Stimulated activated CD4-positive, alpha-beta T cell treated with anti-CD3 and anti-CD28 coated beads, TNF-alpha, amount 100 ng/mL, for 1 hour (primary cell): ENCODE results near the gene CFAP46.
"Not testable (repeated sequence)": the region's sequence is repeated elsewhere in the genome, so short reads cannot be mapped to it uniquely, and the experiment has no call there.

Experiments
- DNase-seq, 3 donors: peaks; one replicate each; pipeline ENCODE4 v3.0.0-alpha.2; 2020; ENCODE audit warnings: low read depth in 3 of 3, low spot score in 1 of 3

CFAP46 gene

DNA sequence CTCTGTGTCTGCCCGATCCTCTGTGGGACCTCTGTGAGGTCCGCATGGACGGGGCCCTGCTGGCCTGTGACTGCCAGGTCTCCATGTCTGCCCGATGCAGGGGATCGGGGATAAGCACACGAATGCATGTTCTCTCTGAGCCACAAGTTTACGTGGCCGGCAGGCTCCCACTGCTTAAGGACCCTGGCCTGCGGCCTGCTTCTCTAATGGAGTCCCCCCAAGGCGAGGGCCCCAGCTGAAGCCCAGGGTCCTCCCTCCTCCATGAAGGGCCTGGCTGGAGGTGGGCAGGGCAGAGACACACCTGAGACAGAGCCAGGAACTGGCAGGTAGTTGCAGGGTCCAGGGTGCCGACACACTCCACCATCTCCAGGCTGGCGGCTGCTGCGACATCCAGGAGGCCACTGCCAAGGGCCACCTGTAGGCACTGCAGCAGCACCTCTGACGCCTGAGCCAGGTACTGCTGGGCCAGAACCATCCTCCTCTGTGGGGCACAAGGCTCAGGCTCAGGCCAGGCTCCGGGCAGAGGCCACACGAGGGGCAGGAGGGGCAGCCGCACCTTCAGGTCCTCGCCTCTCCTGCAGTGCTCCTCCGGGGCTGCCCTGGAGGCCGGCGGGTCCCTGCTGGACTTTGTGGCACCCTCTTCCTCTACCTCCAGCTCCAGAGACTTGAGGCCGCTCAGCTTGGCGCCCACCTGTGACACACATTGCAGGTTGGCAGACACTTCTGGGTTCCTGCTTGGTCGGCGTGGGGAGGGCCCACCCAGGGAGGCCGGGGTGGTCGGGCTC, 95.5 kb downstream of the CFAP46 start:
- no peak for DNase-seq

DNA sequence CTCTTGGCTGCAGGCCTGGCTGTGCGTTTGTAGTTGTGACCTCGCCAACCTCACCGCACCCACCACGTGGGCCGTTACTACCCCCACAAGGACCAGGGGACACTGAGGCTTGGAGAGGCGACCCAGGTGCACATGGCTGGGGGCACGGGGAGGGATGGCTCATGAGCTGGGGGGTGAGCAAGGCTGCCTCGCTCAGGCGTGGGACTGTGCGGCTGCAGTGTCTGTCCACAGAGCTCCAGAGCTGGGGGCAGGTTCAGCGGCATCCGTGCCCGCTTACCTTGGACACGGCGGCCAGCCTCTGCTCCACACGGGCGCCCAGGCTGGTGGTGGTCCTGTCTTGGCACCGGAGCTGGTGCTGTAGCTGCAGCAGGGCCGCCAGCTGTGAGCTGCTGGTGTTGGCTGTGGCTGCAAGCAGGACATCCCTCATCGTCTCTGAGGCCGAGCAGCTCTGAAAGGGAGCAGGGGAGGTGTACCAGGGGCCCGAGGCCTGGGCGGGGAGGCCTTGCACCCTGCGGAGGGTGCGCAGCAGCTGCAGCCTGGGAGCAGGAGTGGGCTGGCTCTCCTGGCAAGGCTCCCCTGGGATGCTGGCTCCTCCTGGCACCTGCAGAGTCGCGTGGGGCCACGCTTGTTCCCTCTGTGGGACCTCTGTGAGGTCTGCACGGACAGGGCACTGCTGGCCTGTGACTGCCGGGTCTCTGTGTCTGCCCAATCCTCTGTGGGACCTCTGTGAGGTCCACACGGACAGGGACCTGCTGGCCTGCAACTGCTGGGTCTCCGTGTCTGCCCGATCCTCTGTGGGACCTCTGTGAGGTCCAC, 96.4 kb downstream of the CFAP46 start:
- no peak for DNase-seq

DNA sequence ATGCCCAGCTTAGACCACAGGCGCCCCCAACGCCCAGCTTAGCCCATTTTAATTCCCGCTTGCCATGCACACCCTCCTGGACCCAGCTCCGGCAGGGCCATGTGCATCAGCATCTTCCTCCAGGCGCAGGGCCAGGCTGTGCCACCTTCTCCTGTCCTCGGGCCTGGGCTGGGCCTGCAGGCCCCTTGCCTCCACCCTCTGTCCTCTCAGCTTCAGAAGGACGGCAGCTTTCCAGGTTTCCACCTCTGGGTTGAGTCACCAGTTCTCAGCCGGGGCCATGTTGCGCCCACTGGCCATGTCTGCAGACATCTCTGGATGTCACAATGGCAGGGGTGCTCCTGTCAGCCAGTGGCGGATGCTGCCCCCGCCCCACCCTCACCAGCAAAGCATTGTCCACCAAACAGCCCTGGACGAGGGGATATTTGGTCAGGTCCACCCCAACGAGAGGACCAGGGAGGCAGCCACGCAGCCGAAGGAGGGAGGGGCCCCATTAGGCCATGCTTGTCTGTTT, 97.3 kb downstream of the CFAP46 start:
- no peak for DNase-seq

DNA sequence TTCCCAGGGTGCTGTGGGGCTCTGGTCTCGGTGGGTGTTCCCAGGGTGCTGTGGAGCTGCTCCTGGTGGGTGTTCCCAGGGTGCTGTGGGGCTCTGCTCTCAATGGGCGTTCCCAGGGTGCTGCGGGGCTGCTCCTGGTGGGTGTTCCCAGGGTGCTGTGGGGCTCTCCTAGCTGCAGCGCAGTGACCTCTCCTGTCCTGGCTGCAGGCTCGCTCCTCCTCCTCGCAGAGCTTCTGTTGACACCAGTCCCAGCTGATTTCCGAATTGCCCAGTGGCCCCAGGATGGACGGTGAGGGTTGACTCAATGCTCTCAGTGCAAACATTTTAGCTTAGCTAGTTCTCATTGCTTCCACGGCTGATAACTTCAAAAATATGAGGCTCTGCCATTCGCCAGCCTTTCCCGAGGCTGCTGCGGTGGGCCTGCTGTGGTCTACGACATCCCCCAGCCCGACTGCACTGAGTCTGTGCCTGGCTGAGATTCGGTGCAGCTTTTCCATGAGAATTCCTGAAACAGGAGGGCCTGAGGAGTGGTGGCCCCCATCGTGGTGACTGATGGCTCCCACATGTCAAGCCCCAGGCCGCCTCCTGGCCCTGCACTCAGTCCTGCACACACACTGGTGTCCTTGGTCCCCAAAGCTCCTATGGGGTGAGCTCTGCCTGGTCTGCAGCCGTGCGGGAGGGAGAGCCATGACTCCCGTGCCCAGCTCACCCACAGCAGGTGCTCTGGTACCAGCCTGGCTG, 98.1 kb downstream of the CFAP46 start:
- no peak for DNase-seq

DNA sequence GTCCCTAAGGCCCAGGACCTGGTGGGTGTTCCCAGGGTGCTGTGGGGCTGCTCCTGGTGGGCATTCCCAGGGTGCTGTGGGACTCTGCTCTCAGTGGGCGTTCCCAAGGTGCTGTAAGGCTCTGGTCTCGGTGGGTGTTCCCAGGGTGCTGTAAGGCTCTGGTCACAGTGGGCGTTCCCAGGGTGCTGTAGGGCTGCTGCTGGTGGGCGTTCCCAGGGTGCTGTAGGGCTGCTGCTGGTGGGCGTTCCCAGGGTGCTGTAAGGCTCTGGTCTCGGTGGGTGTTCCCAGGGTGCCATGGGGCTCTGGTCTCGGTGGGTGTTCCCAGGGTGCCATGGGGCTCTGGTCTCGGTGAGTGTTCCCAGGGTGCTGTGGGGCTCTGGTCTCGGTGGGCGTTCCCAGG, 99.1 kb downstream of the CFAP46 start:
- not testable (repeated sequence) for DNase-seq

DNA sequence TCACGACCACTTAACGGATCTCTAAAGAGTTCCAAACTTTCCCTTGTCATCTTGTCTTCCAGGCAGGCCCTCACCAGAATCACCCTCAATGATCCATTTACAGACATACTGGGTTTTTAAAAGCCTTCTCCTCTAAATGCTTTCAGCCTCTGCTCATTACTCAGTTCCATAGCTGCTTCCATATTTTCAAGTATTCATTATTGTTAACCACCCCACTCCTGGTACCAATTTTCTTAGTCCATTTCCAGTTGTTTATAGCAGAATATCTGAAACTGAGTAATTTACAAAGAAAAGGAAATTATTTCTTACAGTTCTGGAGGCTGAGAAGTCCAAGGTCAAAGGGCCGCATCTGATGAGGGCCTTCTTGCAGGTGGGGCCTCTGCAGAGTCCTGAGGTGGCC, 100.0 kb downstream of the CFAP46 start:
- no peak for DNase-seq

DNA sequence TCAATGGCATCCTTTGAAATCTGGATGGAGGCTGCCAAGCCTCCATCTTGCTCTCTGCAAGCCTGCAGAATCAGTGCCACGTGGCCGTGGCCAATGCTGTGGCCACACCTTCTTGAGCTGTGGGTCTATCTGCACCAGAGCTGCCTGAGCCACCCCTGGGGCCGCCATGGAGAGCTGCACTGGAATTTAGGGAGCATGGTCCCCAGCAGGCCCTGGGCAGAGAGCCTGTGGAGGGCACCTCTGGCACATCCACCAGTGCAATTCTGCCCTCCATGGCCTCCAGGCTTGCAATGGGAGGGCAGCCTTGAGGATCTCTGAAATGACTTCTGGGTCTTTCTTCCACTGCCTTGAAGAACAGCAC, 100.8 kb downstream of the CFAP46 start:
- no peak for DNase-seq

DNA sequence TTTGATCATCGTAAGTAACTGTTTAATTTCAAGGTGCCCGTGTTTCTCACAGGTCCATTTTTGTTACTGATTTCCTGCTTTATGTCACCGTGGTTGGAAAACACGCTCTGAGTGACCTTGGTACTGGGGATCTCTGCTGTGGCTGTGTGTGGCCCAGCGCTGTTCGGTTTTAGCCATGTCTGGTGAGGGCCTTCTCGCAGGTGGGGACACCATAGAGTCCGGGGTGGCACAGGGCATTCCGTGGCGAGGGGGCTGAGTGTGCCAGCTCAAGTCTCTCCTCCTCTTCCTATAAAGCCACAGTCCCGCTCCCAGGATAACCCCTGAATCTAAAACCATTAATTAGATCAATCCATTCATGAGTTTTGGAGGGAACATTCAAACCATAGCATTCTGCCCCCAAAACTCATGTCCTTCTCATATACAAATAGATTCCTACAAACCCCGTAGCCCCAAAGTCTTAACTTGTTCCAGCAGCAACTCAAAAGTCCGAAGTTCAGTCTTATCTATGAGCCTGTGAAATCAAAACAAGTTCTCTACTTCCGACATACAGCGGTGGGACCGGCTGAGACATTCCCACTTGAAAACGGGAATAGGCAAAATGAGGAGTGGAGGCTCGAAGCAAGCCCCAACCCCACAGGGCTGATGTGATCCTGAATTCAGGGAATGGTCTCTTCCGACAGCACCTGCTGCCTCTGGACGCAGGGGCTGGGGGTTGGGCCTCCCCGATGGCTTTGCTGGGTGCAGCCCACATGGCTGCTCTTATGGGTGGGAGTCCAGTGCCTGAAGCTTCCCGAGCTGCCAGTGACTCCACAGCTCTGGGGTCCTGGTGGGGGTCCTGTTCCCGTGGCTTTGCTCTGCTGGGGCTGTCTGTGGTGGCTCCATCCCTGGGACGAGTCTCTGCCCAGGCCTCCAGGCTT, 101.4 kb downstream of the CFAP46 start:
- DNase-seq, result no peak

DNA sequence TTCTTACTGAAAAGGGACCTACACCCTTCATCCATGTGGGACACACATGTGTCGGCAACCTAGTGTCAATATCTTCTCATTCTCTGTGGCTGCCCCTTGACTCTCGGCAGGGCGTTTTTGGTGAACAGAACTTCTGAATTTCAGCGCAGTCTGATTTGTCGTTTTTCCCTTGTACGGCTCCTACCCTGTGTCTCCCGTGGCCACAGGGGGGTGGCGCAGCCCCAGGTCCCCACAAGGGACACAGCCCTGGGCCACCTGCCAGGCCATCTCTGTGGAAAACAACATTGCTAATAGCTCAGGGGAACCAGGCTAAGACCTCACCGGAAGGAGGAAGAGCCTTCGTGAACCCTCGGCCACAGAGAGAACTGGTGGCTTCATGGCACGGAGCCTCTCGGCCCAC, 103.3 kb downstream of the CFAP46 start:
- DNase-seq, result no peak

DNA sequence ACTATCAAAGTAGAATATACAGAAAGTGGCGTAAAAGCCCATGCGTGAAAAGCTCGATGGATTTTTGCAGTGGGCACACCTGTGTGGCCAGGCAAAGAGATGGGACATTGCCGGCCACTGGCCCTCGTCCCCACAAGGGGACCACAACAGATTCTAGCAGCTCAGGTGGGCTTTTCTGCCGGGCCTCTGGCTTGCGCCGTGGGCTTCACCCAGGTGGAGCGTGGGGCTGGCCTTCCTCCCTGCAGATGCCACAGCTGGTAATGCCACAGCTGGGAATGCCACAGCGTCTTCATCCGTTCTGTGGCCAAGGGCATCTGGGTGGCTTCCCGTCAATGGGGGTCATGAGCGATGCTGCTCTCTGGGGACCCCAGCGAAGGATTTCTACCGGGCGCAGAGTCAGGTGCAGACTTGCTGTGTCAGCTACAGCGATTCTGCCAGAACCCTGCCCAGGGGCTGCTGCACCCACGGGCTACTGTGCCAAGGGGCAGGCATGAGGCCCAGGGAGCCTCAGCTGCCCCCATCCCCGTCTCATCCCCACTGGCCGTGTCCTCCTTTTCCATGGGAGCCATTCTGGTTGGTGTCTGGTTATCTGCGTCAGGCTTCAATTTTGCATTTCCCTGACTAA, 103.9 kb downstream of the CFAP46 start:
- no peak for DNase-seq

DNA sequence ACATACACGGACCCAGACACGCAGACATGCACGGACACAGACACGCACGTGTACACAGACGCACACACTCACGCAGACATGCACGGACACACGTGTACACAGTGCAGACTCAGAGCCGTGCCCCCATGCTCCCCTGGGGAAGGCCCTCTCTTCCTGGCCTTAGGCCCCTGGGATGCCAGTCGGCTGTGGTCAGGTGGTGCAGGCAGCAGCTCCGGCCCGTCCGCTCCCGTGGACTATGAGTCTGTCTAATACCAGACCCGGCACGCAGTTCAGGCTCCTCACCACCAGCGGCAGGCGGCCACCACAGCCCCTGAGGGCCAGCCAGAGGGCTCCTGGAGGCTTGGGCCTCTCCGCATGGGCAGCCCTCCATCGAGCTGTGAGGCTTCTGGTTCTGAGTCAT, 104.5 kb downstream of the CFAP46 start:
- no peak for DNase-seq

DNA sequence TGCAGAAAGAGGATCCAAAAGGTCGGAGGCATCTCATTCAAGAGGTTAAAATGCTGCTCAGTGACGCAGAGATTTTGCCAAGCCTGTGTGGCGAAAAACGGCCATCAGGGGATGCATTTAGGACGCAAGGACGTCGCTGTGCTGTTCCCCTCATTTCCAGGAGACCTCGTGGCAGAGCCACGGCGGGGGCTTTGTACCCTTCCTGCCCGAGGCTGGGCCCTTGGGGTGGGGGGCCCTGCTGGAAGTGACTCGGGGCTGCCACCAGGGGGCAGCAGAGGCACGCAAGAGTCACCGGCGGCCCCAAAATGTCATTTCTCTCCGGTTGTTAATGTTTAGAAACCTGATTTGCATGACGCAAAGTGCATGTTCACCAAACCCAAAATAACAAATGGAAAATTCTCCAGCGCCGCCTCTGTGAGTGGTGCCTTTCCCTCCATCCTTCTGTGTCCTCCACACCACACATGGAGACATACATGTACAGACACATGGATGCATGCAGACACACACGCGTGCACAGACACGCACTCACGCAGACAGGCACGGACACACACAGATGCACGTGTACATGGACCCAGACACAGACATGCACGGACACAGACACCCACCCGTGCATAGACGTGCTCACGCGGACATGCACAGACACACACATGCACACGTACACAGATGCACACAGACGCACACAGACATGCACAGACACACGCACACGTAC, 105.4 kb downstream of the CFAP46 start:
- peak in 2 of 3 donors; percentile 8 to 45 for DNase-seq

DNA sequence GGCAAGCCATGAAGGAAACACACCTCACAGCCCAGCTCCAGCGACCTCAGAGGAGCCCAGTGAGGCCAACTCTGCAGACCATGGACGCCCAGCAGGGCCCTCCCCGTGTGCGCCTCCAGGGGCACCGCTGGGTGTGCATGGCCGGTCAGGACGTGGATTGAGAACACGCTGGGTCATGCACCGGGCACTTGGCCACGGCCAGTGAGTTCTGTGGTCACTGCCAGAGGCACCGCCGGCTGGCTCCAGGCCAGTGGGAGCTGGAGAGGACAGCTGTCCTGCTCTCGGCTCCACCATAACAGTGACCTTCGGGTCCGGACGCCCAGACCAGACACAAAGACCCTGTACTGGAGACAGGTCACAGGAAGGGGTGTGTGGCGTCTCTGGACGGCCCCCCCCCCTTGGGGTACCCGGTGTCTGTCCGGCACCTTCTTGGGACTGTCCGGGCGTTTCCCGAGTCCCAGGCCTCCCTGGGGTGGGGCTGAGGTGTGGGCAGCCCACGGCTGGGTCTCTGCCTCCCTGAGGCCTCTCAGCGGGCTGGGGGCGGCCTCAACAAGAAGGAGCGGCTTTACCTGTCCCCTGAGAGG, 106.0 kb downstream of the CFAP46 start:
- DNase-seq, result no peak

DNA sequence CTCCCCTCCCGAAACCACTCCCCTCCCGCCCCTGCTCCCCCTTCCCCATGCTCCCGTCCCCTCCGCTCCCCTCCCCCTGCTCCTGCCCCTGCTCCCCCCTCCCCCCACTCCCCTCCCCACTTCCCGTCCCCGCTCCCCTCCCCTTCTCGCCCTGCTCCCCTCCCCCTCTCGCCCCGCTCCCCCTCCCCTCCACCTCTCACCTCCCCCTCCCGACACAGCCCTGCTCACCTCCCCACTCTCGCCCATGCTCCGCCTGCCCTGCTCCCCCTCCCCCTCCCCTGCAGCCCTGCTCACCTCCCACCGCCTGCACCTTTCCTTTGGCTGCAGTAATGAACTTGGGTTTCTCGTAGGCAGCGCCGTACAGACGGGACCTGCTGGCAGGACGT, 106.5 kb downstream of the CFAP46 start:
- DNase-seq, result no peak

DNA sequence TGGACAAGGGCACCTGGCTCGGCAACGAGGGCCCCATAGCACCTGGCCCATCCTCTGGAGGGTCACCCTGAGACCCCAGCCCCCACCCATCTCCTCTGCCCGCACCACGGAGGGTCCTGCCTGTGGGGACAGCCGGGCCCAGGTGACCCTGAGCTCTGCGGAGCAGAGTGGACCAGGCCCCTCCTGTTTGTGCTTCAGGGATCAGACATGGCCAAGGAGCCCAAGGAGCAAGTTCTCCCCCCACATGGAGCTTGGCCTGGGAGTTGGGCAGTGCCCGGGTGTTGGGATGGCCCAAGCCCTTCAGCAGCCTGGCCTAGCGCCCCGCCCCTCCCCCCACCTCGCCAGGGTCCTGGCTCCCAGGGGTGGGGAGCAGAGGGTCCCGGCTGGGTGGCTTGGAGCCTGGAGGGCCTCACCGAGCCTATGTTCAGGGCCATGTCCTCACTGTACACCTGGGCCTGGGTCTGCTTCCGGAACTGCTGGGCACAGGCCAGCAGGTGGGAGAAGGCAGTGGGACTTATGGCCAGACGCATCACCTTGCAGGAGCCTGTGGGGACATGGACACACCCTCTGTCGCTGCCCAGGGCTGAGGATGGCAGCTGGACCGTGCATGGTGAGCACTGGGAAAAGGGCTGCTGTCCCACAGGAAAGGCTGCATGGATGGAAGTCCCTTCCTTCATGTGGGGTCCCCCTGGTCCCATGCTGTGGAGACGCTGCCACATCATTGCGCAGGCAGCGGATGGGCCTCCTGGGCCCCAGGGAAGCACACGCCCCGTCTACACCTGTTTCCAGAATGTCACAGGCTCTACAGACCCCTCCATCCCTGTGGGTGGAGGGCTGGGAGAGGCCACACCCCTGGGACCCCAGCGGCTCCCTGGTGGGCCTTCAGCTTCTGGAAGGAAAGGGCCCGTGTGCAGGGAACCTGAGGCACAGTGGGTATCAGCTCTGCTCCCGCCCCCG, 107.2 kb downstream of the CFAP46 start:
- no peak for DNase-seq

DNA sequence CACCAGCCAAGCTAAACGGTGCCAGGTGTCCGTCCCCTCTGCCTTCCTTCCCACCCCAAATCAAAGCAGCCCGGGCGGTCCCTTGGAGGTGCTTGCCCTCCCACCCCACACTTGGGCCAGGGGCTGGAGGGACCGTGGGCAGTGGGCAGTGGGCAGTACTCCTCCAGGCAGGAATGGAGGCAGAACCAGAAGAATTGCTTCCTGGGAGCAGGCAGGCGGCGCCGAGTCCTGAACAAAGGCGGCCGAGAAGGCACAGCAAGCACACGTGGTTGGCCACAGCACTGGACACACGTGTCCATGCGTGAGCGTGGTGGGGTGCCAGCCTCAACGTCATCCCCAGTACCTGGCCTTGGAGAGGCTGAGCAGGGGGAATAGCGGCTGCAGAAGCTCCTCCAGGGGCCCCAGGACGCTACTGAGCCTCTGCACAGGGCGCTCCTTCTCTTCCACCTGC, 108.0 kb downstream of the CFAP46 start:
- no peak for DNase-seq

DNA sequence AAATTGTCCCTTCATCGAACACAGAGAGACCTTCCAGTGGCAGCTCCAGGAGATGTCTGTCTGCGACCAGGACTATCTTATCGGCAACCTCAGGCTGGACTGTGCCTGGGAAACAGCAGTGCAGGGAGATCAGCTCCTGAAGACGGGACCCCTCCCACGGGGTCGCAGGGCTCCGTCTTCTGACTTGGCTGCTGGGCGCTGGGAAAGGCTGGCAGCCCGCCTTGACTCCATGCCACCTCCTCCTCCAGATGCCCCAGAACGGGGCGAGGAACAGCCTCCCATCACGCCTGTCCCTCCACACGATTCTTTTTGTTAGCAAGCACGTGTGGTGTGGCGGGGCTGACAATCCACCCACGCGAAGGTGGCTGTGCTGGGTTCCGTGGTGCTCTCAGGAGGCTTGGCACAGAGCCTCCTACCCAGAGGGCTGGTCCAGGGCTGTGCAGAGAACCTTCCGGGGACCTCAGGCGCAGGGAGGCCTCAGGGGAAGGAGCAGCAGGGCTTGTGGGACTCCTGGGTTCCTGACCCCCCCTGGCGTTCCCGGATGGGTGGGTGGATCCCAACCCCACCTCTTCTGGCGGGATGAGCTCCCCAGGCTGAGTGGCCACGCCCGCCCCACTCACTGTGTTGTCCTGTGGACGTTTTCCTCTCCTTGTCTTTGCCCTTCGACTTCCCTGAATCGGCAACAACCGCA, 108.8 kb downstream of the CFAP46 start:
- no peak for DNase-seq
